HAP-1 (cell line): ENCODE measurements around the gene MFAP4.

ENCODE experiments used
- DNase-seq, 2 experiments: peaks; one replicate each; pipeline ENCODE4 v3.0.0-alpha.2; 2016 to 2020; ENCODE audit warnings: low spot score in 2 of 2
- H3K27me3 ChIP-seq: fragments of 250-450 bp; sonication (Bioruptor Pico); 2 replicates; pipeline ENCODE4 v1.5.1; 2020; ENCODE audit warnings: low read depth, mild to moderate bottlenecking, moderate library complexity
- H3K36me3 ChIP-seq: fragments of 250-450 bp; sonication (Bioruptor Pico); replicated peaks from 2 replicates; pipeline ENCODE4 v1.5.1; 2020; ENCODE audit warnings: mild to moderate bottlenecking
- H3K4me1 ChIP-seq: fragments of 250-450 bp; sonication (Bioruptor Pico); 2 replicates; pipeline ENCODE4 v1.5.1; 2020; ENCODE audit warnings: mild to moderate bottlenecking
- H3K4me3 ChIP-seq: fragments of 250-450 bp; sonication (Bioruptor Pico); 2 replicates; pipeline ENCODE4 v1.5.1; 2020; ENCODE audit warnings: mild to moderate bottlenecking, moderate library complexity
- H3K9me3 ChIP-seq: fragments of 250-450 bp; sonication (Bioruptor Pico); 2 replicates; pipeline ENCODE4 v1.5.1; 2020; ENCODE audit warnings: mild to moderate bottlenecking, moderate library complexity
- in situ Hi-C: fragments of 300-500 bp; cut with MboI; formaldehyde crosslinking; loops from 3 replicates; pipeline ENCODE4 v1.14.3; 2020; ENCODE audit warnings: low sequenced_read_pairs, inconsistent platforms, mixed read lengths

Gene MFAP4

GRCh38 chr17:19385521-19385983 is 1.4 kb downstream of the MFAP4 start:
- Histone ChIP-seq H3K9me3 (no peaks in the 10 kb centered on the region), H3K4me1 (no peaks in the 10 kb centered on the region), H3K27me3 (no peaks in the 10 kb centered on the region), H3K36me3 (peaks cover 31% of the 10 kb centered on the region), H3K4me3 (no peak overlapping the region)
- in situ Hi-C loops = no loop called here
- no peak for DNase-seq

GRCh38 chr17:19384723-19385391 is 2.1 kb downstream of the MFAP4 start:
- in situ Hi-C loops = no loop called here
- H3K36me3 ChIP-seq = peaks cover 38% of the 10 kb centered on the region
- no peak overlapping the region for H3K4me3 ChIP-seq
- no peaks in the 10 kb centered on the region for H3K9me3 ChIP-seq
- H3K27me3 ChIP-seq = no peaks in the 10 kb centered on the region
- DNase-seq = no peak
- H3K4me1 ChIP-seq = no peaks in the 10 kb centered on the region

GRCh38 chr17:19383681-19384470 is 3.1 kb downstream of the MFAP4 start:
- Histone ChIP-seq H3K27me3 (no peaks in the 10 kb centered on the region), H3K36me3 (peaks cover 46% of the 10 kb centered on the region), H3K9me3 (no peaks in the 10 kb centered on the region), H3K4me1 (peaks cover 6% of the 10 kb centered on the region; the same call in 1 of the 2 replicates), H3K4me3 (no peak overlapping the region)
- in situ Hi-C loops = no loop called here
- no peak for DNase-seq

- no peak for DNase-seq
- Histone ChIP-seq H3K4me3 (no peak overlapping the region), H3K4me1 (peaks cover 6% of the 10 kb centered on the region; the same call in 1 of the 2 replicates), H3K9me3 (no peaks in the 10 kb centered on the region), H3K36me3 (peaks cover 46% of the 10 kb centered on the region), H3K27me3 (no peaks in the 10 kb centered on the region)
- in situ Hi-C loops = no loop called here
These were observed 4.2 kb downstream of the MFAP4 start for GRCh38 chr17:19382531-19383444.

GRCh38 chr17:19381741-19382444 is 5.1 kb downstream of the MFAP4 start:
- no peak for DNase-seq

GRCh38 chr17:19381361-19381740 is 5.6 kb downstream of the MFAP4 start:
- no peaks in the 10 kb centered on the region for H3K27me3 ChIP-seq
- peaks cover 11% of the 10 kb centered on the region; the same call in 1 of the 2 replicates for H3K4me1 ChIP-seq
- H3K9me3 ChIP-seq = no peaks in the 10 kb centered on the region
- H3K36me3 ChIP-seq = peaks cover 46% of the 10 kb centered on the region
- DNase-seq = no peak
- in situ Hi-C loops = no loop called here
- no peak overlapping the region for H3K4me3 ChIP-seq

More at GRCh38 chr17:19381741-19382444, 5.1 kb downstream of the MFAP4 start:
- no peaks in the 10 kb centered on the region for H3K9me3 ChIP-seq
- H3K4me1 ChIP-seq = peaks cover 9% of the 10 kb centered on the region; the same call in 1 of the 2 replicates
- peaks cover 46% of the 10 kb centered on the region for H3K36me3 ChIP-seq
- in situ Hi-C loops = no loop called here
- H3K27me3 ChIP-seq = no peaks in the 10 kb centered on the region
- H3K4me3 ChIP-seq = no peak overlapping the region

GRCh38 chr17:19380481-19381301 is 6.3 kb downstream of the MFAP4 start:
- Histone ChIP-seq H3K4me3 (no peak overlapping the region), H3K36me3 (peaks cover 46% of the 10 kb centered on the region)
- DNase-seq = no peak

GRCh38 chr17:19379361-19380065 is 7.5 kb downstream of the MFAP4 start:
- in situ Hi-C loops = no loop called here
- DNase-seq = no peak
- H3K27me3 ChIP-seq = no peaks in the 10 kb centered on the region
- peaks cover 11% of the 10 kb centered on the region; the same call in 1 of the 2 replicates for H3K4me1 ChIP-seq
- peaks cover 40% of the 10 kb centered on the region for H3K36me3 ChIP-seq
- peak overlapping the region; percentile 55 for H3K4me3 ChIP-seq
- no peaks in the 10 kb centered on the region for H3K9me3 ChIP-seq

More at GRCh38 chr17:19380481-19381301, 6.3 kb downstream of the MFAP4 start:
- Histone ChIP-seq H3K9me3 (no peaks in the 10 kb centered on the region), H3K4me1 (peaks cover 11% of the 10 kb centered on the region; the same call in 1 of the 2 replicates), H3K27me3 (no peaks in the 10 kb centered on the region)
- in situ Hi-C loops = no loop called here

GRCh38 chr17:19378416-19379360 is 8.3 kb downstream of the MFAP4 start, which contains the start of gene MAPK7:
Gene MAPK7, plus strand, starts transcription at chr17:19378498. Its CDS starts 403 bp downstream, at chr17:19378901.
- no peaks in the 10 kb centered on the region for H3K9me3 ChIP-seq
- peak within 1 kb of the TSS; percentile 55 for H3K4me3 ChIP-seq
- in situ Hi-C loops = no loop called here
- peaks cover 11% of the 10 kb centered on the region; the same call in 1 of the 2 replicates for H3K4me1 ChIP-seq
- H3K27me3 ChIP-seq = no peaks in the 10 kb centered on the region
- no peak for DNase-seq
- H3K36me3 ChIP-seq = peaks cover 34% of the 10 kb centered on the region

- peak; percentile 98 for DNase-seq
- in situ Hi-C loops = no loop called here
- Histone ChIP-seq H3K9me3 (no peaks in the 10 kb centered on the region), H3K36me3 (peaks cover 27% of the 10 kb centered on the region), H3K4me1 (peaks cover 11% of the 10 kb centered on the region; the same call in 1 of the 2 replicates), H3K27me3 (no peaks in the 10 kb centered on the region), H3K4me3 (peak overlapping the region; percentile 55)
These were observed 9.2 kb downstream of the MFAP4 start for GRCh38 chr17:19377602-19378415.
